NOMO-1 treated with DMSO at 0.1 percent for 48 hours (cell line): ENCODE measurements around the gene FAM184B.

Experiments used
- DNase-seq: peaks from one replicate; lab custom pipeline; 2025; ENCODE audit not compliant: unreplicated experiment; lab: John Stamatoyannopoulos, UW

The FAM184B gene

GRCh38 chr4:17778431-17778830 is 3.0 kb downstream of the FAM184B start:
- no peak for DNase-seq

- DNase-seq: no peak
These were observed 8.2 kb downstream of the FAM184B start for GRCh38 chr4:17773135-17773698.

GRCh38 chr4:17771284-17771908 is 10.0 kb downstream of the FAM184B start:
- DNase-seq: no peak

- DNase-seq: no peak
These were observed 10.6 kb downstream of the FAM184B start for GRCh38 chr4:17770845-17771244.

- DNase-seq: no peak
These were observed 11.8 kb downstream of the FAM184B start for GRCh38 chr4:17769406-17770174.

- DNase-seq: no peak
These were observed 14.5 kb downstream of the FAM184B start for GRCh38 chr4:17766826-17767458.

GRCh38 chr4:17765514-17766286 is 15.7 kb downstream of the FAM184B start:
- DNase-seq: no peak

- DNase-seq: no peak
These were observed 17.5 kb downstream of the FAM184B start for GRCh38 chr4:17763931-17764330.

GRCh38 chr4:17763416-17763815 is 18.0 kb downstream of the FAM184B start:
- DNase-seq: no peak

GRCh38 chr4:17762726-17763125 is 18.7 kb downstream of the FAM184B start:
- no peak for DNase-seq

GRCh38 chr4:17761062-17761461 is 20.4 kb downstream of the FAM184B start:
- no peak for DNase-seq

GRCh38 chr4:17760626-17761025 is 20.8 kb downstream of the FAM184B start:
- DNase-seq: no peak

GRCh38 chr4:17758485-17758884 is 22.9 kb downstream of the FAM184B start:
- no peak for DNase-seq

GRCh38 chr4:17757621-17758020 is 23.8 kb downstream of the FAM184B start:
- no peak for DNase-seq

GRCh38 chr4:17753646-17754045 is 27.8 kb downstream of the FAM184B start:
- no peak for DNase-seq

GRCh38 chr4:17740702-17741101 is 40.7 kb downstream of the FAM184B start:
- no peak for DNase-seq

- no peak for DNase-seq
These were observed 44.9 kb downstream of the FAM184B start for GRCh38 chr4:17736484-17736883.

- no peak for DNase-seq
These were observed 54.5 kb downstream of the FAM184B start for GRCh38 chr4:17726911-17727310.

GRCh38 chr4:17723648-17724047 is 57.8 kb downstream of the FAM184B start:
- no peak for DNase-seq

GRCh38 chr4:17722356-17722700 is 59.1 kb downstream of the FAM184B start:
- no peak for DNase-seq
